Activated CD4-positive, CD25-positive, alpha-beta regulatory T cell treated with anti-CD3 and anti-CD28 coated beads, Interleukin-2, amount 50 U/mL, for 72 hours (primary cell): ENCODE measurements around the gene SLFN12.
"Not testable (repeated sequence)": the region's sequence is repeated elsewhere in the genome, so short reads cannot be mapped to it uniquely, and the experiment has no call there.

ENCODE experiments used
- DNase-seq: peaks from one replicate; pipeline ENCODE4 v3.0.0; 2021

The SLFN12 gene

GRCh38 chr17:35432176-35433074 lies at the start of gene SLFN12:
Gene SLFN12, minus strand, starts transcription at chr17:35432500. Its CDS starts 9,472 bp downstream, at chr17:35423028.
- peak; percentile 31 for DNase-seq

- no peak for DNase-seq
Observed at GRCh38 chr17:35479271-35479670, 47.0 kb upstream of the SLFN12 start.

GRCh38 chr17:35477248-35477647 lies 44.9 kb upstream of the SLFN12 start:
- DNase-seq, result no peak

- no peak for DNase-seq
Observed at GRCh38 chr17:35476283-35476820, 44.1 kb upstream of the SLFN12 start.

- DNase-seq, result no peak
Observed at GRCh38 chr17:35468475-35468874, 36.2 kb upstream of the SLFN12 start.

- no peak for DNase-seq
Observed at GRCh38 chr17:35467824-35468223, 35.5 kb upstream of the SLFN12 start.

- DNase-seq, result peak; percentile 69
Observed at GRCh38 chr17:35460354-35460851, 28.1 kb upstream of the SLFN12 start.

- not testable (repeated sequence) for DNase-seq
Observed at GRCh38 chr17:35454035-35454434, 21.7 kb upstream of the SLFN12 start.

GRCh38 chr17:35453171-35453570 lies 20.9 kb upstream of the SLFN12 start:
- no peak for DNase-seq

GRCh38 chr17:35449371-35449931 lies 17.2 kb upstream of the SLFN12 start:
- DNase-seq, result no peak

GRCh38 chr17:35448899-35449227 lies 16.6 kb upstream of the SLFN12 start:
- no peak for DNase-seq

GRCh38 chr17:35448214-35448898 lies 16.1 kb upstream of the SLFN12 start, which contains the start of gene SLFN13:
Gene SLFN13, minus strand, starts transcription at chr17:35448766. Its CDS starts 3,086 bp downstream, at chr17:35445680.
- peak; percentile 84 for DNase-seq

- DNase-seq, result no peak
Observed at GRCh38 chr17:35447499-35447898, 15.2 kb upstream of the SLFN12 start.

- no peak for DNase-seq
Observed at GRCh38 chr17:35438433-35438832, 6.1 kb upstream of the SLFN12 start.

GRCh38 chr17:35433075-35433894 lies 985 bp upstream of the SLFN12 start:
- peak; percentile 37 for DNase-seq

GRCh38 chr17:35429702-35430101 lies 2.6 kb downstream of the SLFN12 start:
- no peak for DNase-seq

GRCh38 chr17:35428229-35428628 lies 4.1 kb downstream of the SLFN12 start:
- no peak for DNase-seq

- no peak for DNase-seq
Observed at GRCh38 chr17:35423761-35424160, 8.5 kb downstream of the SLFN12 start.

- DNase-seq, result not testable (repeated sequence)
Observed at GRCh38 chr17:35421069-35421468, 11.2 kb downstream of the SLFN12 start.

GRCh38 chr17:35416659-35417058 lies 15.6 kb downstream of the SLFN12 start:
- DNase-seq, result no peak

GRCh38 chr17:35414707-35415106 lies 17.6 kb downstream of the SLFN12 start:
- DNase-seq, result not testable (repeated sequence)

- DNase-seq, result no peak
Observed at GRCh38 chr17:35414247-35414646, 18.1 kb downstream of the SLFN12 start.
